Measurements from ENCODE around the gene PGP. TPM values are rescaled to one million over a fixed set of nuclear protein-coding genes. Genes with fewer than 3 reads are reported as not detected.

Gene PGP
- total and polyA plus RNA-seq, 2 of the 4 experiments (the other 2 are of a cell fraction): 4.1 to 9.4 TPM

- Histone ChIP-seq H3K79me1 (ENCODE audit: low read depth in 1 of 2, low read length in 2 of 2) (no peaks in the 10 kb centered on the region), H2BK5ac (ENCODE audit: low read depth, low read length, poor library complexity, severe bottlenecking) (no peak overlapping the region), H4K91ac (ENCODE audit: insufficient read depth, low read depth, low read length) (no peak overlapping the region), H3K9me3 (ENCODE audit: control insufficient read depth, insufficient read depth, low read length) (no peaks in the 10 kb centered on the region), H3K14ac (replicated peaks; ENCODE audit: low read depth, low read length) (no peak overlapping the region), H4K20me1 (ENCODE audit: insufficient read depth, low read length) (no peaks in the 10 kb centered on the region), H2BK20ac (ENCODE audit: low read depth, low read length) (no peak overlapping the region), H3K27me3 (ENCODE audit: control insufficient read depth, insufficient read depth, low read length) (peaks cover 26% of the 10 kb centered on the region), H3K4me1 (ENCODE audit: control insufficient read depth, insufficient read depth, low read length) (no peaks in the 10 kb centered on the region), H3K4ac (ENCODE audit: low read depth, low read length) (no peak overlapping the region), H4K8ac (ENCODE audit: low read depth in 2 of 2, low read length in 2 of 2) (no peak overlapping the region), H2AK9ac (replicated peaks; ENCODE audit: low read depth, low read length, poor library complexity) (no peak overlapping the region), H3K27ac (ENCODE audit: insufficient read depth, low read length) (no peak overlapping the region), H3K18ac (ENCODE audit: low read depth, low read length) (no peak overlapping the region), H3K23ac (ENCODE audit: low read depth, low read length) (no peak overlapping the region), H3K4me3 (ENCODE audit: insufficient read depth, low read depth, low read length) (no peak overlapping the region), H3K4me2 (ENCODE audit: low read depth, low read length) (no peak overlapping the region), H4K5ac (ENCODE audit: low read depth, low read length) (no peak overlapping the region), H2BK120ac (ENCODE audit: low read depth, low read length) (no peak overlapping the region), H3K9me1 (ENCODE audit: insufficient read depth, low read length) (no peaks in the 10 kb centered on the region), H2AFZ (replicated peaks; ENCODE audit: low read length, poor library complexity) (no peak overlapping the region), H3K9ac (ENCODE audit: low read depth, low read length) (no peak overlapping the region), H2BK15ac (ENCODE audit: low read depth, low read length) (no peak overlapping the region), H3K56ac (ENCODE audit: extremely low read depth, insufficient read depth, low read length) (no peak overlapping the region), H2AK5ac (ENCODE audit: low read depth, low read length) (no peak overlapping the region), H3K36me3 (ENCODE audit: control insufficient read depth, insufficient read depth, low read length) (no peaks in the 10 kb centered on the region)
- TF ChIP-seq FOS (IDR thresholded peaks at IDR 0.05; ENCODE audit: low read depth, low read length) (no peak), CTCF (conservative IDR thresholded peaks at IDR 0.05; ENCODE audit: low read depth, low read length) (no peak), RCOR1 (IDR thresholded peaks at IDR 0.05; ENCODE audit: insufficient replicate concordance, low read length) (no peak), NFE2L2 (IDR thresholded peaks at IDR 0.05; ENCODE audit: low read depth, low read length) (no peak), SMC3 (IDR thresholded peaks at IDR 0.05; ENCODE audit: low read depth, low read length) (no peak), MAFK (IDR thresholded peaks at IDR 0.05; ENCODE audit: low read depth, low read length) (no peak), RFX5 (IDR thresholded peaks at IDR 0.05; ENCODE audit: low read depth, low read length) (no peak), CEBPB (IDR thresholded peaks at IDR 0.05; ENCODE audit: low read depth, low read length) (no peak), POLR2A (IDR thresholded peaks at IDR 0.05; ENCODE audit: low read depth, low read length) (no peak), USF2 (IDR thresholded peaks at IDR 0.05; ENCODE audit: low read depth, low read length) (no peak), ELK1 (IDR thresholded peaks at IDR 0.05; ENCODE audit: borderline replicate concordance, low read depth, low read length) (no peak), MXI1 (IDR thresholded peaks at IDR 0.05; ENCODE audit: borderline replicate concordance, low read depth, low read length) (no peak), MAZ (IDR thresholded peaks at IDR 0.05; ENCODE audit: borderline replicate concordance, low read depth, low read length) (no peak), CHD1 (IDR thresholded peaks at IDR 0.05; ENCODE audit: low read depth, low read length) (no peak)
- no peak for ATAC-seq (ENCODE audit: low read depth)
- 78% methylated on average over 13 of the region's 25 CpGs; no CpG with 5 or more reads in 1 of the 2 experiments for WGBS, 2 experiments (ENCODE audit: extremely low coverage in 2 of 2, insufficient read length in 1 of 2)
- no peak for DNase-seq
- ChIA-PET POLR2A (ENCODE audit: unreplicated experiment) (no interaction called here), CTCF (no interaction called here)
- BruUV-seq (replicated peaks): no TSS peak
- dilution Hi-C loops (cut with HindIII; ENCODE audit: low sequenced_read_pairs, unreplicated experiment): no loop called here
- intact Hi-C loops (cut with micrococcal nuclease): no loop called here
- in situ Hi-C loops (cut with MboI; ENCODE audit: low sequenced_read_pairs): no loop called here
Observed at GRCh38 chr16:2190659-2191445, 23.8 kb downstream of the PGP start.
